Cardiac muscle cell (in vitro differentiated cells and primary cell): ENCODE data around the gene FBXO30. TPM values are rescaled to one million over a fixed set of nuclear protein-coding genes. Genes with fewer than 3 reads are reported as not detected.

Source experiments
- DNase-seq, 2 donors: peaks; one replicate each; pipeline versions ENCODE4 v3.0.0 to v3.0.0-alpha.2; 2010 to 2017; ENCODE audit warnings: low read depth in 1 of 2, low spot score in 1 of 2
- H3K27ac ChIP-seq: fragments of 200-600 bp; sonication (generic); 2 replicates; pipeline ENCODE4 v1.5.1; 2016
- H3K27me3 ChIP-seq: fragments of 200-600 bp; sonication (generic); 2 replicates; pipeline ENCODE4 v1.6.0; 2016; ENCODE audit warnings: control low read depth
- H3K36me3 ChIP-seq: fragments of 200-600 bp; sonication (generic); 2 replicates; pipeline ENCODE4 v1.5.1; 2016; ENCODE audit warnings: control low read depth
- H3K4me1 ChIP-seq: fragments of 200-600 bp; sonication (generic); 2 replicates; pipeline ENCODE4 v1.8.1; 2017; ENCODE audit warnings: low read depth, mild to moderate bottlenecking, mixed run types
- H3K4me3 ChIP-seq: fragments of 200-600 bp; sonication (generic); 2 replicates; pipeline ENCODE4 v1.5.1; 2016; ENCODE audit warnings: mild to moderate bottlenecking
- H3K9me3 ChIP-seq: fragments of 200-600 bp; sonication (generic); 2 replicates; pipeline ENCODE4 v1.5.1; 2017; ENCODE audit warnings: low read depth, mild to moderate bottlenecking, control low read depth
- CTCF ChIP-seq: IDR thresholded peaks from 2 replicates; pipeline ENCODE4 v1.5.1; 2012; ENCODE audit warnings: low read depth, mild to moderate bottlenecking, low read length
- polyA plus RNA-seq: library from polyadenylated mRNA; unstranded; fragments of >200 nt; fragmentation: Nextera tagmentation; extraction: Ambion mirVana; gene quantifications from 2 replicates; pipeline ENCODE4 v1.2.1, GENCODE V29; 2016
- total RNA-seq: library from RNA; depleted of rRNA; stranded (reverse); fragments of >200 nt; gene quantifications from 2 replicates; pipeline ENCODE4 v1.2.3, GENCODE V29; 2016

Gene FBXO30
- total and polyA plus RNA-seq, 2 experiments from 2014 or later, result 6.1 to 9.0 TPM

DNA sequence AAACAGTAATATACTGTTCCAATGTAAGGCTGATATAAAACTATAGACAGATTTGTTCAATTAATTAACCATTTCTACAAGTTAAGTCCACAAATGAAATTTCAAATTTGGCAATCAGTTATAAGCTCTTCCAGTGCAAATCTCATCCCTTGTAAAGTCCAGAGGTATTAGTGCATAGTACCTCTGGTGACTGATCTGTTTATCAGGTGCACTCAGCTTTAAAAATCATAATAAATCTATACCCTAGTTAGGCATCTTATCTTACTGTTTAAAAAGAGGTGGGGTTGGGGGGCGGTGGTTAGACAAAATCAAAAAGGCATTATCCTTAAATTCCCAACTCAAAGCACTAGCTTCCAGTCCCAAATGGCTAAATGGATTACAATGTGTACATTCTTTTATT, 2.9 kb downstream of the FBXO30 start:
- Histone ChIP-seq H3K27me3 (no peaks in the 10 kb centered on the region), H3K36me3 (no peaks in the 10 kb centered on the region), H3K27ac (peak overlapping the region; percentile 96), H3K9me3 (no peaks in the 10 kb centered on the region), H3K4me1 (peaks cover 33% of the 10 kb centered on the region), H3K4me3 (peak overlapping the region; percentile 67)
- no peak for DNase-seq
- TF ChIP-seq CTCF, result no peak

DNA sequence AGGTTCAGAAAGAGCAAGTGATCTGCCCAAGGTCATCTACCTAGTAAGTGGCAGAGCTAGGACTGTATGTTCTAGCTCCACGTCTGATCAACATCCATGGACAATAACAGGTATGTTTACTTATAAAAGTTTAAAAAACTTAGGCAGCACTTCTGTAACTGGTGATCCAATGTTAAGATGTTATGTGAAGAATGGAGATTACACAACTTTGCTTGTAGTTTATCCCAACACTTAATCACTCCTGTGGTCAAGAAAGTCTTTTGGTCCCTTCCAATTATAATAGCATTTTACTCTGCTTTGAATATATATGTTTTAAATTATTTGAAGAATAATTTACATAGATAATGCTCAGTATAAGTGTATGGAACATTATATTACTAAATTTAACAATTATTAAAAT, 4.8 kb downstream of the FBXO30 start:
- Histone ChIP-seq H3K4me1 (peaks cover 28% of the 10 kb centered on the region), H3K4me3 (no peak overlapping the region), H3K36me3 (peaks cover 6% of the 10 kb centered on the region), H3K9me3 (no peaks in the 10 kb centered on the region), H3K27me3 (no peaks in the 10 kb centered on the region), H3K27ac (no peak overlapping the region)
- TF ChIP-seq CTCF, result no peak
- DNase-seq, result peak in 1 of 2 donors; percentile 63

DNA sequence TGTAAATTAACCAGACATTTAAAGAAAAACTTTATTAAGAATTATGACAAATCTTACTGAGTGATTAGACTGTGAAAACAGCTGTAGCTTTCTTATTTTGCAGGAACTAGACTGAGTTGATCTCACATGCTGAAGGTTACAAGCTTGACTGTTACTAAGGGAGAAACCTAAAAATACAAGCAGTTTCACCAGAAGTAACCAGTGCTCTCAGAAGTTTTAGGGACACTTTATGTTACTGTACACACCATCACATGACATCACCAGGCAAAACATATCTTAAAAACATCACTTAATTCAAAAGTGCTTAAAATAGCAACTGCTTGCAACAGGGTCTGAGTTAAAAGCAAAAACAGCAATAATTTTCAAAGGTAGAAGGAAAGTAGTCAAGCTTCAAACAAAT, 5.4 kb downstream of the FBXO30 start:
- TF ChIP-seq CTCF, result no peak
- no peak for DNase-seq
- no peak overlapping the region for H3K4me3 ChIP-seq
- no peaks in the 10 kb centered on the region for H3K9me3 ChIP-seq
- H3K36me3 ChIP-seq, result peaks cover 6% of the 10 kb centered on the region
- H3K4me1 ChIP-seq, result peaks cover 28% of the 10 kb centered on the region
- H3K27ac ChIP-seq, result no peak overlapping the region
- no peaks in the 10 kb centered on the region for H3K27me3 ChIP-seq

DNA sequence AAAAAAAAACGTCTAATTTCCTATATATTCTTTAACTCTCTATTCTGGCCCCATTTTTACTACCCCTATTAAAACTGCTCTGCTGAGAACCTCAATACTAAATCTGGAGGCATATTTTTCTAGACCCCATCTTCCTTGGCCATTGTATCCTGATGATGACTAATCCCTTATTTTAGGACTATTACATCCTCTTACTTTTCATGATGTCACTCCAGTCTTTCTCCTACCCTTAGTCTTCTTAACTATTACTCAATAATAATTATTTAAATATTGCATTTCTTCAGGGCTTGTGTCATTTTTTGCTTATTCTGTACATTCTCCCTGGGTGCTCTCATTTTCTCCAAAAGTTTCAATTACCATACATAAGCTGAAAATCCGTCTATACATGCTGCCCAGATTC, 6.4 kb downstream of the FBXO30 start:
- no peak for DNase-seq
- no peaks in the 10 kb centered on the region for H3K27me3 ChIP-seq
- TF ChIP-seq CTCF, result no peak
- H3K9me3 ChIP-seq, result no peaks in the 10 kb centered on the region
- H3K36me3 ChIP-seq, result peaks cover 6% of the 10 kb centered on the region
- H3K27ac ChIP-seq, result no peak overlapping the region
- peaks cover 28% of the 10 kb centered on the region for H3K4me1 ChIP-seq
- H3K4me3 ChIP-seq, result no peak overlapping the region

- H3K4me3 ChIP-seq, result no peak overlapping the region
- TF ChIP-seq CTCF, result no peak
- H3K4me1 ChIP-seq, result peaks cover 7% of the 10 kb centered on the region
- H3K27me3 ChIP-seq, result no peaks in the 10 kb centered on the region
- no peak overlapping the region for H3K27ac ChIP-seq
- DNase-seq, result no peak
- H3K36me3 ChIP-seq, result peaks cover 6% of the 10 kb centered on the region
- no peaks in the 10 kb centered on the region for H3K9me3 ChIP-seq
Measured at GRCh38 chr6:145802141-145802540, 12.5 kb downstream of the FBXO30 start.

GRCh38 chr6:145801021-145801420, 13.6 kb downstream of the FBXO30 start:
- DNase-seq, result no peak
- Histone ChIP-seq H3K4me3 (no peak overlapping the region), H3K27me3 (no peaks in the 10 kb centered on the region), H3K9me3 (no peaks in the 10 kb centered on the region), H3K4me1 (peaks cover 7% of the 10 kb centered on the region), H3K36me3 (peaks cover 6% of the 10 kb centered on the region), H3K27ac (peak overlapping the region; percentile 43)
- no peak for TF ChIP-seq CTCF
